GM19035 (cell line): ENCODE measurements around the gene DYNC1LI1.
"Not testable (repeated sequence)": the region's sequence is repeated elsewhere in the genome, so short reads cannot be mapped to it uniquely, and the experiment has no call there.

Experiments used
- ATAC-seq: cut with Tn5 transposase; IDR thresholded peaks from one replicate; pipeline ENCODE4 v1.9.1; 2021; ENCODE audit not compliant: unreplicated experiment

Gene DYNC1LI1

DNA sequence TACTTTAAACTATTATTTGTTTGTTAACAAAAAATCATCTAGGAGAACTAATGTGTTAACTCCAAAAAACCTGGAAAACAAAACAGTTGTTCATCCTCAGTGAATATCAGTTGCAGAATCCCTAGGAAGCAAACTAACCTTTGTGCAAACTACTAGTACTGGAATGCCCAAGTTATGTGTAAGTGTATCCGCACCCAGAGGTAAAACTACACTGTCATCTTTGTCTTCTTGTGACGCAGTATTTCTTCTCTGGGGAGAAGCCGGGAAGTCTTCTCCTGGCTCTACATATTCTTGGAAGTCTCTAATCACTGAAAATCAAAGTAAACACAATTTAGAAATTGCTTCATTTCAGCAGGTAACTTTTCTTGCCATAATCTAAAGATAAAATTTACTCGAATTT is 29.8 kb downstream of the DYNC1LI1 start:
- no peak for ATAC-seq

DNA sequence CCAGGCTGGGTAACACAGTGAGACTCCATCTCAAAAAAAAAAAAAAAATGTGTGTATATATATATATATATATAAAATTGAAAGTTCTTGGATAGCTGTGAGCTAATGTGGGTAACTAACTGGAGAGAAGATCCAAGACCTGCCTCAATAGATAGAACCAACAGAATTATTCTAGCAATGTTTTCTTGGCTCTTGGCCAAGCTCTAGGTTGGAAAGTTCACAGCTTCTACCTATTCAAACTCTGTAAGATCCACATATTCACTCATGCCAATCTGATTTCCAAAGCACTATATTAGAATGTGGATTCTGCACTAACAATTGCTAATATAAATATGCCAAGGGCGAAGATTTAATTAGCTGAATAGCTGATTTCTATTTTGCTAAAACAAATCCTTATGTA is 38.2 kb downstream of the DYNC1LI1 start:
- no peak for ATAC-seq

GRCh38 chr3:32531010-32531647 is 39.5 kb downstream of the DYNC1LI1 start:
- no peak for ATAC-seq

DNA sequence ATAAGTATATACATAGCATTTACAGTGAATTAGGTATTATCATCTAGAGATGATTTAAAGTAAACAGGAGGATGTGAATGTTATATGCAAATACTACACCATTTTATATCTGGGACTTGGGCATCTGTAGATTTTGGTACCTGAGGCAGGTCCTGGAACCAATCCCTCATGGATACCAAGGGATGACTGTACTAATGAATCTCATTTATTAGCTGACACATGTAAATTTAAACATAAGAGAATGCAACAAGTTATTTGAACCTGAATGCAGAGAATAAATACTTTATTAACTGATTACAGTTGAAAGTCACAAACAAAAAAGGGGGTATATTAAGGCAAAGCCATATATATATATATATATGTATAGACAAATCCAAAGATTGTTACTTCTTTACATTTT is 44.9 kb downstream of the DYNC1LI1 start:
- ATAC-seq = no peak

DNA sequence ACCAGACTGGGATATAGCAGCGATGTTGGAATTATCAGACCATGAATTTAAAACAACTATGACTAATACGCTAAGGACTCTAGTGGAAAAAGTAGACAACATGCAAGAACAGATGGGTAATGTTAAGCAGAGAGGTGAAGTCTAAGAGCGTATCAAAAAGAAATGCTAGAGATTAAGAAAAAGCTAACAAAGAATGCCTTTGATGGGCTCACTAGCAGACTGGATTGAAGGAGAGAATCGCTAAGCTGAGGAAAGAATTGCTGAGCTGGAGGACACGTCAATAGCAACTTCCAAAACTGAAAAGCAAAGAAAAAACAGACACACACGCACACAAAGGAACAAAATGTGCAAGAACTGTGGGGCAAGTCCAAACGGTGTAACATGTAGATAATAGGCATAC is 48.0 kb downstream of the DYNC1LI1 start:
- no peak for ATAC-seq

DNA sequence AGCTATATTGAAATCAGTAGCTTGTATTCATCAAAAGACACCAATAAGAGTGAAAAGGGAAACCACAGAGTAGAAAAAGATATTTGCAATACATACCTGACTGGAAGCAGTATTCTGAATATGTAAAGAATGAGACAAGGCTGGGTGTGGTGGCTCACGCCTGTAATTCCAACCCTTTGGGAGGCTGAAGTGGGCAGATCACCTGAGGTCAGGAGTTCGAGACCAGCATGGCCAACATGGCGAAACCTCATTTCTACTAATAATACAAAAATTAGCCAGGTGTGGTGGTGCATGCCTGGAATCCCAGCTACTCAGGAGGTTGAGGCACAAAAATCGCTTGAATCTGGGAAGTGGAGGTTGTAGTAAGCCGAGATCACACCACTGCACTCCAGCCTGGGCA is 51.7 kb downstream of the DYNC1LI1 start:
- not testable (repeated sequence) for ATAC-seq

- ATAC-seq = peak; percentile 33
These were observed 53.9 kb downstream of the DYNC1LI1 start for GRCh38 chr3:32516751-32517150.

DNA sequence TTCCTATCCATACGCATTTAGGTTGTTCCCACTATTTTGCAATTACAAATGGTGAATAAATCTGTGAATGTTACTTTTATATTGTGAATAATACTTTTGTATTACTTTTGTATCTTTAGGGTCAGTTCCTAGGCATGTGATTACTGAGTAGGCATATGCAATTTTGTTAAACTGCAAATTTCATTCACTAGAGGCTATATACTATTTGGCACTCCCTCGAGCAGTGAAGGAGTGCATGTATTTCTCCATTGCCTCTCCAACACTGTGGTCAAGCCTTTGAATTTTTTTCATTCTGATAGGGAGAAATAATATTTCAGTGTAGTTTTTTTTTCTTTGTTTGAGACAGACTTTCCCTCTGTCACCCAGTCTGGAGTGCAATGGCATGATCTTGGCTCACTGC is 59.7 kb downstream of the DYNC1LI1 start:
- ATAC-seq = no peak

GRCh38 chr3:32510075-32510724 is 60.5 kb downstream of the DYNC1LI1 start:
- ATAC-seq = peak; percentile 88

DNA sequence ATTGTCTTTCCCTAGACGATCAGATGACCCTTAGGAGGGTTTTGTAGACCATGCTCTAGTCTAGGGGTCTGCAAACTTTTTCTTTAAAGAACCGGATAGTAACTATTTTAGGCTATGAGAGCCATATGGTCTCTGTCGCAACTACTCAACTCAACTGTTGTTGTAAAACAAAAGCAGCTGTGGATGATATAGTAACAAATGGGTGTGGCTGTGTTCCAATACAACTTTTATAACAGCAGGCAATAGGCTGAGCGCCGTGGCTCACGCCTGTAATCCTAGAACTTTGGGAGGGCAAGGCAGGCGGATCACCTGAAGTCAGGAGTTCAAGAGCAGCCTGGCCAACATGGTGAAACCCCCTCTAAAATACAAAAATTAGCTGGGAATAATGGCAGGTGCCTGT is 61.9 kb downstream of the DYNC1LI1 start:
- no peak for ATAC-seq

GRCh38 chr3:32506466-32506865 is 64.2 kb downstream of the DYNC1LI1 start:
- ATAC-seq = no peak

- no peak for ATAC-seq
These were observed 67.7 kb downstream of the DYNC1LI1 start for GRCh38 chr3:32502946-32503286.

GRCh38 chr3:32502118-32502945 is 68.3 kb downstream of the DYNC1LI1 start, which contains the start of gene CMTM6:
Gene CMTM6, minus strand, starts transcription at chr3:32502852. Its CDS starts 107 bp downstream, at chr3:32502745.
- peak; percentile 74 for ATAC-seq

DNA sequence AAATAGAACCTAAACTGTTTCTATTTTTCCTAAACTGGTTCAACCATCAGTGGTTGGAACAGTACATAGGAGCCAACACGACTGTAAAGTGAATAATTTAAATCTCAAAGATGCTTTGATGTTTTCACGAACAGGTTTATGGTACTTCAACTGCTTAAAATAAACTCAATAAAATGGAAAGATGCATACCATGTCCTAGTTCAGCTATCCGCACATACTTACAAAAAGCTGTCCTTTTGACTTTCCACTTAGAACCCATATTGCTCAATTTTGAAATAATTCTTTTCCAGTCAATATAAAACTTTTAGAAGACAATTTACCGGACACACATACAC is 68.9 kb downstream of the DYNC1LI1 start:
- peak; percentile 3 for ATAC-seq

GRCh38 chr3:32500880-32501782 is 69.5 kb downstream of the DYNC1LI1 start:
- ATAC-seq = no peak

DNA sequence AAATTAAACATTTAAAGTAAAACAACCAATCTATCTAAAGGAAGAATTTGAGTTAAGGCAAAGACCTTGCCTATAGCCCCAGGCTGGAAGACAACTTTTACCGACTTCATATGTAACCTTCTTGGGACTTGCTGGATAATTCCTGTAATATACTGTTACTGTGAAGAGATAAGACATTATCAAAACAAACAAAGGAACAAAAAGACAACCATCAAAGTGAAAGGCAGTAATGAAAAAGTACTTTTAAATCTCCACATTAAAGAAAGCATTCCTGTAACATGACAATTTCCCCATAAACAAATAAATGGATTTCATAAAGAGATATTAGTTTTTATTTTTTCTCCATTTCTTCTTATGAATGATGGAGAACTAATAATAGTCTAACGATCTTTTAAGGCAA is 70.4 kb downstream of the DYNC1LI1 start:
- ATAC-seq = no peak

GRCh38 chr3:32499585-32499984 is 71.1 kb downstream of the DYNC1LI1 start:
- ATAC-seq = no peak

DNA sequence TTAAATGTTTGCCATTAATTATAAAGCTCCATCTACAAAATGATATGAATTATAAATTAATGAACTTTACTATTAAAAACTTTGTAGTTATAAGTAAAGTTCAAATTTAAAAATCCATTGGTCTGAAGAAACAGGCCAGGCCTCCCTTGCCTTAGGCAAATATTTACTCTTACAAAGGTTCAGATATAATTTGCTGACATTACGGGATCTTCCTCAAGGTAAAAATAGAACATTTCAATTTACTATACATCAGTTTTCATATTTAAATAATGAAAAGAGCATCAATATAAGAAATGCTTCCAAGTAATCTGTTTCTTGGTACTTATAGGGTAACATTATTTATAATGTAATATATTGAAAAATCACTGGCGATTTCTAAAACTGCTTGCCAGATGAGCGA is 71.7 kb downstream of the DYNC1LI1 start:
- no peak for ATAC-seq

DNA sequence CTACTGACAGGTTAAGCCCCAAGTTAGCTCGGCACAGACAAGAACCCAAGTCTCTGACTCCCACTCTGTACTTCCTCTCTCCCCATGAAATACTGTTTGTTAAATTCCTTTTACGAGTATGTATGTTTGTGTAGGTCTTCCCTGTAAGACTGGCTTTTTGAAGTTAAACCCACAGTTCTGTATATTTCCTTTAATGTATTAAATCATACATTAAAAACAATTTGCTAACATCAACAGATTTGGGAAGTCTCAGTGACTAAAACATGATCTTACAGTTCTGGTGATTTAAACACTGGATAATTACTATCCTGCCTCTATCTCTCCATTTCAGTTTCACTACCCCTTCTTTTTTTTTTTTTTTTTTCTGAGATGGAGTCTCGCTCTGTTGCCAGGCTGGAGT is 72.4 kb downstream of the DYNC1LI1 start:
- ATAC-seq = no peak

- no peak for ATAC-seq
These were observed 75.0 kb downstream of the DYNC1LI1 start for GRCh38 chr3:32495609-32496008.

DNA sequence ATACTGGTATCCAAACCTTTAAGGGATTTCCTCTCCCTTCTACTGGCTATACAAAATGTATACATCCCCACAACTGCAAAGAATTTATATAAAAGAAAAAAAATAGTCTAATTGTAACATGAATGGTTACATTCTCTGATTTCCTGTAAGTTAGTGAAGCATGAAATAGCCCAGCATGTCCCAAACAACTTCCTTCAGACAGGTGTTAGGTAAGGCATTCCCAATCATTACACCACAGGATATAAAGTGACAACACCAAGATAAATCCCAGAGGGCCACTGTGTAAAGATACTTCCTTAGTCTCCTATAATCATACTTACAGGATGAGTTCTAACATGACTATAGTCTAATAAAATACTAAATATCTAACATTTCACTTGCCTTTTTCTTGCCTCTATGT is 75.6 kb downstream of the DYNC1LI1 start:
- no peak for ATAC-seq
